Sigmoid colon (tissue), 4 donors: ENCODE data around the gene GBGT1.

Experiments
- EP300 ChIP-seq, 4 donors: sonication (generic); formaldehyde crosslinking; IDR thresholded peaks; one replicate each; pipeline ENCODE4 v1.6.1; 2017; ENCODE audit warnings: antibody characterized with exemption in 4 of 4
- POLR2A ChIP-seq, 2 donors: fragments of 450-650 bp; IDR thresholded peaks; one replicate each; pipeline ENCODE4 v1.6.1; 2016; ENCODE audit warnings: antibody characterized with exemption in 2 of 2, mild to moderate bottlenecking in 2 of 2, moderate library complexity in 2 of 2
- POLR2AphosphoS5 ChIP-seq, 4 donors: sonication (generic); formaldehyde crosslinking; IDR thresholded peaks; one replicate each; pipeline ENCODE4 v1.6.1; 2017; ENCODE audit warnings: antibody characterized with exemption in 4 of 4
- TF ChIP-seq, protein P1 (sequence below), 4 experiments: fragments of 450-650 bp in 3 of 4; fragments of 200-600 bp in 1 of 4; IDR thresholded peaks; one replicate each; pipeline ENCODE4 v1.5.1; 2016 to 2019; ENCODE audit warnings: antibody characterized with exemption in 4 of 4, mild to moderate bottlenecking in 3 of 4, moderate library complexity in 2 of 4

GRCh38 chr9:133141833-133142595 is 21.7 kb downstream of the GBGT1 start:
- TF ChIP-seq, protein P1, sequence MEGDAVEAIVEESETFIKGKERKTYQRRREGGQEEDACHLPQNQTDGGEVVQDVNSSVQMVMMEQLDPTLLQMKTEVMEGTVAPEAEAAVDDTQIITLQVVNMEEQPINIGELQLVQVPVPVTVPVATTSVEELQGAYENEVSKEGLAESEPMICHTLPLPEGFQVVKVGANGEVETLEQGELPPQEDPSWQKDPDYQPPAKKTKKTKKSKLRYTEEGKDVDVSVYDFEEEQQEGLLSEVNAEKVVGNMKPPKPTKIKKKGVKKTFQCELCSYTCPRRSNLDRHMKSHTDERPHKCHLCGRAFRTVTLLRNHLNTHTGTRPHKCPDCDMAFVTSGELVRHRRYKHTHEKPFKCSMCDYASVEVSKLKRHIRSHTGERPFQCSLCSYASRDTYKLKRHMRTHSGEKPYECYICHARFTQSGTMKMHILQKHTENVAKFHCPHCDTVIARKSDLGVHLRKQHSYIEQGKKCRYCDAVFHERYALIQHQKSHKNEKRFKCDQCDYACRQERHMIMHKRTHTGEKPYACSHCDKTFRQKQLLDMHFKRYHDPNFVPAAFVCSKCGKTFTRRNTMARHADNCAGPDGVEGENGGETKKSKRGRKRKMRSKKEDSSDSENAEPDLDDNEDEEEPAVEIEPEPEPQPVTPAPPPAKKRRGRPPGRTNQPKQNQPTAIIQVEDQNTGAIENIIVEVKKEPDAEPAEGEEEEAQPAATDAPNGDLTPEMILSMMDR (IDR thresholded peaks at IDR 0.05): no peak
- TF ChIP-seq POLR2AphosphoS5 (IDR thresholded peaks at IDR 0.05) (no peak), POLR2A (IDR thresholded peaks at IDR 0.05) (no peak), EP300 (IDR thresholded peaks at IDR 0.05) (no peak)
